Keratinocyte (primary cell): ENCODE data around the gene KLHL21.

Source experiments
- EZH2 ChIP-seq: IDR thresholded peaks from one replicate; pipeline ENCODE4 v1.6.1; 2012; ENCODE audit warnings: inconsistent platforms, mild to moderate bottlenecking, low read length, moderate library complexity
- TF ChIP-seq, protein P1 (sequence below), 3 experiments: IDR thresholded peaks in 1 of 3; conservative IDR thresholded peaks in 1 of 3; optimal IDR thresholded peaks in 1 of 3; 2 replicates in 2 of 3; 3 replicates in 1 of 3; pipeline versions ENCODE3 to v1.5.1; 2011; ENCODE audit warnings: low read length in 3 of 3, mild to moderate bottlenecking in 3 of 3, moderate library complexity in 2 of 3, control low read depth in 1 of 3, inconsistent platforms in 1 of 3; ENCODE audit not compliant: insufficient read depth in 2 of 3; ENCODE audit errors: extremely low read depth in 1 of 3

GRCh38 chr1:6623269-6623965 lies 20.7 kb upstream of the KLHL21 start:
- TF ChIP-seq, protein P1, sequence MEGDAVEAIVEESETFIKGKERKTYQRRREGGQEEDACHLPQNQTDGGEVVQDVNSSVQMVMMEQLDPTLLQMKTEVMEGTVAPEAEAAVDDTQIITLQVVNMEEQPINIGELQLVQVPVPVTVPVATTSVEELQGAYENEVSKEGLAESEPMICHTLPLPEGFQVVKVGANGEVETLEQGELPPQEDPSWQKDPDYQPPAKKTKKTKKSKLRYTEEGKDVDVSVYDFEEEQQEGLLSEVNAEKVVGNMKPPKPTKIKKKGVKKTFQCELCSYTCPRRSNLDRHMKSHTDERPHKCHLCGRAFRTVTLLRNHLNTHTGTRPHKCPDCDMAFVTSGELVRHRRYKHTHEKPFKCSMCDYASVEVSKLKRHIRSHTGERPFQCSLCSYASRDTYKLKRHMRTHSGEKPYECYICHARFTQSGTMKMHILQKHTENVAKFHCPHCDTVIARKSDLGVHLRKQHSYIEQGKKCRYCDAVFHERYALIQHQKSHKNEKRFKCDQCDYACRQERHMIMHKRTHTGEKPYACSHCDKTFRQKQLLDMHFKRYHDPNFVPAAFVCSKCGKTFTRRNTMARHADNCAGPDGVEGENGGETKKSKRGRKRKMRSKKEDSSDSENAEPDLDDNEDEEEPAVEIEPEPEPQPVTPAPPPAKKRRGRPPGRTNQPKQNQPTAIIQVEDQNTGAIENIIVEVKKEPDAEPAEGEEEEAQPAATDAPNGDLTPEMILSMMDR (optimal IDR thresholded peaks at IDR 0.05 in 1 of 3, IDR thresholded peaks at IDR 0.05 in 1 of 3, conservative IDR thresholded peaks at IDR 0.05 in 1 of 3; ENCODE audit: extremely low read depth in 1 of 3, insufficient read depth in 2 of 3, low read length in 3 of 3), result no peak
- no peak for TF ChIP-seq EZH2
